Stimulated activated CD4-positive, alpha-beta T cell treated with anti-CD3 and anti-CD28 coated beads, TNF-alpha, amount 100 ng/mL, for 24 hours (primary cell): ENCODE results near the gene SYNE2.

Source experiments
- DNase-seq, 3 experiments: peaks; one replicate each; pipeline ENCODE4 v3.0.0-alpha.2; 2020; ENCODE audit warnings: low read depth in 3 of 3

SYNE2 gene

GRCh38 chr14:64218344-64219240, 365.8 kb downstream of the SYNE2 start:
- DNase-seq, result no peak

GRCh38 chr14:64220056-64220455, 367.3 kb downstream of the SYNE2 start:
- no peak for DNase-seq

- DNase-seq, result no peak
Observed at GRCh38 chr14:64220466-64220865, 367.7 kb downstream of the SYNE2 start.

- DNase-seq, result no peak
Observed at GRCh38 chr14:64221391-64222003, 368.7 kb downstream of the SYNE2 start.

GRCh38 chr14:64225151-64225757, 372.4 kb downstream of the SYNE2 start:
- no peak for DNase-seq

- no peak for DNase-seq
Observed at GRCh38 chr14:64227856-64228255, 375.1 kb downstream of the SYNE2 start.

GRCh38 chr14:64229489-64229888, 376.7 kb downstream of the SYNE2 start:
- DNase-seq, result no peak

- peak in 1 of 3 experiments; percentile 5 for DNase-seq
Observed at GRCh38 chr14:64232095-64232838, 379.5 kb downstream of the SYNE2 start.

- DNase-seq, result no peak
Observed at GRCh38 chr14:64232944-64233343, 380.1 kb downstream of the SYNE2 start.

GRCh38 chr14:64233531-64234190, 380.9 kb downstream of the SYNE2 start:
- no peak for DNase-seq

- DNase-seq, result no peak
Observed at GRCh38 chr14:64234877-64235651, 382.3 kb downstream of the SYNE2 start.

GRCh38 chr14:64235652-64236640, 383.1 kb downstream of the SYNE2 start:
- DNase-seq, result no peak

- no peak for DNase-seq
Observed at GRCh38 chr14:64238049-64238448, 385.2 kb downstream of the SYNE2 start.

- no peak for DNase-seq
Observed at GRCh38 chr14:64238631-64239030, 385.8 kb downstream of the SYNE2 start.

GRCh38 chr14:64244279-64244678, 391.5 kb downstream of the SYNE2 start:
- no peak for DNase-seq

- no peak for DNase-seq
Observed at GRCh38 chr14:64245491-64245890, 392.7 kb downstream of the SYNE2 start.

GRCh38 chr14:64246688-64247087, 393.9 kb downstream of the SYNE2 start:
- no peak for DNase-seq

- no peak for DNase-seq
Observed at GRCh38 chr14:64247195-64247594, 394.4 kb downstream of the SYNE2 start.

- no peak for DNase-seq
Observed at GRCh38 chr14:64248689-64249088, 395.9 kb downstream of the SYNE2 start.
